Activated naive CD8-positive, alpha-beta T cell (primary cell): ENCODE data around the gene SDF4.
"Not testable (repeated sequence)": the region's sequence is repeated elsewhere in the genome, so short reads cannot be mapped to it uniquely, and the experiment has no call there.

Experiments
- H3K27ac Mint-ChIP-seq: one replicate; pipeline ENCODE4 v1.8.0; 2021; ENCODE audit warnings: mixed read lengths
- H3K27me3 Mint-ChIP-seq: one replicate; pipeline ENCODE4 v1.8.0; 2021; ENCODE audit warnings: mixed read lengths
- H3K36me3 Mint-ChIP-seq: one replicate; pipeline ENCODE4 v1.8.0; 2021; ENCODE audit warnings: mixed read lengths
- H3K4me1 Mint-ChIP-seq: one replicate; pipeline ENCODE4 v1.8.0; 2021; ENCODE audit warnings: low read depth, mixed read lengths
- H3K4me3 Mint-ChIP-seq: one replicate; pipeline ENCODE4 v1.8.0; 2021; ENCODE audit warnings: mild to moderate bottlenecking, mixed read lengths
- H3K9me3 Mint-ChIP-seq: one replicate; pipeline ENCODE4 v1.8.0; 2021; ENCODE audit warnings: low read depth, mixed read lengths

The SDF4 gene

DNA sequence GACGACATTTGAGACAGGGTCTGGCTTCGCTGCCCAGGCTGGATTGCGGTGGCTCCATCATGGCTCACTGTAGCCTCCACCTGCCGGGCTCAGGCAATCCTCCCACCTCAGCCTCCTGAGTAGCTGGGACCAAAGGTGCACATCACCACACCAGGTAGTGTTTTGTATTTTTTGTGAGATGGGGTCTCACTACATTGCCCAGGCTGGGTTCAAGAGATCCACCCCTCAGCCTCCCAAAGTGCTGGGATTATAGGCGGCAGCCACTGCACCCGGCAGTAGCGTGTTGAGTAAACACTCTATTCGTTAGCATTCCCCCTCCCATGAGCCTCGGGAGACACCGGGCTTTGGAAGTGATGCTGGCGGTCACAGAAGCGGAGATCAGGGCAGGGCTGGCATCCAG is 21.5 kb upstream of the SDF4 start:
- no peaks in the 10 kb centered on the region for H3K27me3 Mint-ChIP-seq
- no peaks in the 10 kb centered on the region for H3K9me3 Mint-ChIP-seq
- H3K4me1 Mint-ChIP-seq: peaks cover 16% of the 10 kb centered on the region
- no peak overlapping the region for H3K27ac Mint-ChIP-seq
- no peak overlapping the region for H3K4me3 Mint-ChIP-seq
- no peaks in the 10 kb centered on the region for H3K36me3 Mint-ChIP-seq

DNA sequence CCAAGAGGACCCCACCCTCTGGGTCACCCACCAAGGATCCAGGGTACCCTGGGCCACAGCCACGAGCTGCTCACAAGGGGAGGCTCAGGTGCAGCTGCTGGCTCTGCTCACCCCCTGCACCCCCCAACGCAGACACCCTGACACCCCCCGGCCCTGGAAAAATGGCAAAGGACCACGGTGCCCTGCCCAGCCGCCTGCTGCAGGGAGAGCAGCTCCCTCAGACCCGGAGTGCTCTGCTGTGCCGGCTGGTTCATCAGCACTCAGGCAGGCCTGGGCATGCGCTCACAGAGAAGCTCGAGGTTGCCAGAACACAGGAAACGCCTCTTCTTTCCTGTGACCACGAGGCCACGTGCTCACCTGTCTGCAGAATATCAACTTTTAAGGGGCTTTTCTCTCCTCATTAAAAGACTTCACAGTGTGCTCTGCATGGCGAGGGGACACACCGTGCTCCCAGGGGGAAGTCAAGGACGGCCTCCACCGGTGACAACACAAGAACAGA is 19.0 kb upstream of the SDF4 start:
- Mint-ChIP-seq H3K27ac (peak overlapping the region; percentile 94), H3K4me3 (peak overlapping the region; percentile 61), H3K9me3 (no peaks in the 10 kb centered on the region), H3K4me1 (peaks cover 13% of the 10 kb centered on the region), H3K27me3 (no peaks in the 10 kb centered on the region), H3K36me3 (no peaks in the 10 kb centered on the region)

DNA sequence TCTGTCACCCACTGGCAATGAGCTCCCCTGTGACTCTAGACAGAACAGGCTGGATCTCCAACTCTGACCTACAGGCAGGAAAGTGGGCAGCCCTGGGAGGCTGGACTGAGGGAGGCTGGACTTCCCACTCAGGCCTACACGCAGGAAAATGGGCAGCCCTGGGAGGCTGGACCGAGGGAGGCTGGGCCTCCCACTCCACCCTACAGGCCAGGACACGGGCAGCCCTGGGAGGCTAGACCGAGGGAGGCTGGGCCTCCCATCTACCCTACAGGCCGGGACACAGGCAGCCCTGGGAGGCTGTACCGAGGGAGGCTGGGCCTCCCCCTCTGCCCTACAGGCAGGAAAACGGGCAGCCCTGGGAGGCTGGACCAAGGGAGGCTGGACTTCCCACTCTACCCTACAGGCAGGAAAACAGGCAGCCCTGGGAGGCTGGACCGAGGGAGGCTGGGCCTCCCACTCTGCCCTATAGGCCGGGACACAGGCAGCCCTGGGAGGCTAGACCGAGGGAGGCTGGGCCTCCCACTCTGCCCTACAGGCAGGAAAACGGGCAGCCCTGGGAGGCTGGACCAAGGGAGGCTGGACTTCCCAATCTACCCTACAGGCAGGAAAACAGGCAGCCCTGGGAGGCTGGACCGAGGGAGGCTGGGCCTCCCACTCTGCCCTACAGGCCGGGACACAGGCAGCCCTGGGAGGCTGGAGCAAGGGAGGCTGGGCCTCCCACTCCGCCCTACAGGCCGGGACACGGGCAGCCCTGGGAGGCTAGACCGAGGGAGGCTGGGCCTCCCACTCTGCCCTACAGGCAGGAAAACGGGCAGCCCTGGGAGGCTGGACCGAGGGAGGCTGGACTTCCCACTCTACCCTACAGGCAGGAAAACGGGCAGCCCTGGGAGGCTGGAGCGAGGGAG is 16.5 kb upstream of the SDF4 start:
- not testable (repeated sequence) for H3K36me3 Mint-ChIP-seq, H3K4me3 Mint-ChIP-seq, H3K27ac Mint-ChIP-seq, H3K9me3 Mint-ChIP-seq, H3K27me3 Mint-ChIP-seq
- peaks cover 13% of the 10 kb centered on the region for H3K4me1 Mint-ChIP-seq

DNA sequence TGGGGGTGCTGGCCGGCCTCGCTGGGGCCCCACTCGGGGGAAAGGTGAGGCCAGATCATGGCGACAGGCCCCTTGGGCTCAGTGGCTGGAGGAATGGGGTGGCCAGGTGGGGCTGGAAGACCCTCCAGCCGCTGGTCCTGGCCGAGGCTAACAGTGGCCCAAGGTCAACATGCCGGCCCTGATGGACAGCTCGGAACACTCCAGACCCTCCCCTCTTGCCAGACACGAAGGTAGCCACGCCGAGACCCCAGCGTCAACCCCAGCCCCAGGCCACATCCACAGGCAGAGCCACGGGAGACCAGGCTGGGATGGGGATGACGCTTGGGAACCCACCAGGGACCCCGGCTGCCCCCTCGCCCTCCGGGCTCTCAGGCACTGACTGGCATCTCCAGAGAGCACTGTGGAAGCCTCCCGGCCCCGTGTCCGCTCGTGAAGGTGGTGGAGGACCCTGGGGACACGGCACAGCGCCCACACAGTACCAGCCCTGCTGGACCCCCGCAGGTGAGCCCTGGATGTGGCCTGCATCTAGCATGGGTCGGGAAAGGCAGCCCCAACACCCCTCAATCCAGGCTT is 15.6 kb upstream of the SDF4 start:
- H3K36me3 Mint-ChIP-seq: no peaks in the 10 kb centered on the region
- H3K4me1 Mint-ChIP-seq: peaks cover 12% of the 10 kb centered on the region
- no peaks in the 10 kb centered on the region for H3K27me3 Mint-ChIP-seq
- no peak overlapping the region for H3K4me3 Mint-ChIP-seq
- no peaks in the 10 kb centered on the region for H3K9me3 Mint-ChIP-seq
- H3K27ac Mint-ChIP-seq: no peak overlapping the region

DNA sequence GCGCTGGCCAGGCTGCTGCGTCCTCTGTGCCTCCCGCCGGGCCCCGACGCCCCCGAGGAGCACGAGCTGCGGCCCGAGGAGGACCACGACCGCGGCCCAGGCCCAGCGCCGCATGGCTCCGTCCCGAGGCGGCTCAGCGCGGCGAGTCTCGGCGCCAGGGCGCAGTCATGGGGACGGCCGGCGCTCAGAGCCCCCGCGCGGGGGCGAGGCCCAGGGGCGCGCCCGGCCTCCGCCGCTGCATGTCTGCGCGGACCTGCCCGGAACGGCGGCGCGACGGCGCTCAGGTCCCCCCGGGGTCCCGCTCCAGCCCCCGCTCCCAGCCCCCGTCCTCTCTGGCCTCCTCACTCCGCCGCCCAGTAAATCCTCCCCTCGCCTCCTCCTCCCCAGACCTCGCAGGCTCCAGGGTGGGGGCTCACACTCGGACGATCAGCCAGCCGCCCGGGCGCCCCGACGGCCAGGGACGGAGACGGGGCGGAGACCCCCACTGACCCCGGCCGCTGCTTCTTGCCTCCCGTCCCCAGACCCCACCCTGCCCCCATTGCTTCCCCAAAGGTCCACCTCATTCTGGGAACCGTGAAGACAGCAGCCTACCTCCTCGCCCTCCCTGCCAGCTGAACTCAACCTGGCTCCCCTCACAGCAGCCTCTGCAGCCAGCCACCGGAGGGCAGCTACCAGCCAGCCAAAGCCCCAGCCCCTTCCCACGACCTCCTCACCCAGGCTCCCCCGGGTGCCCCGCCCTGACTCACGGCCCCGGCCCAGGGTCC is 15.0 kb upstream of the SDF4 start, which contains the start of gene C1QTNF12:
C1QTNF12 (minus strand) TSS at position 146 of the 764 bp plus-strand sequence; CDS start at position 114, 32 bp downstream.
- no peak within 1 kb of the TSS for H3K4me3 Mint-ChIP-seq
- H3K27me3 Mint-ChIP-seq: no peaks in the 10 kb centered on the region
- no peaks in the 10 kb centered on the region for H3K9me3 Mint-ChIP-seq
- no peaks in the 10 kb centered on the region for H3K36me3 Mint-ChIP-seq
- H3K27ac Mint-ChIP-seq: no peak within 1 kb of the TSS
- peaks cover 12% of the 10 kb centered on the region for H3K4me1 Mint-ChIP-seq

DNA sequence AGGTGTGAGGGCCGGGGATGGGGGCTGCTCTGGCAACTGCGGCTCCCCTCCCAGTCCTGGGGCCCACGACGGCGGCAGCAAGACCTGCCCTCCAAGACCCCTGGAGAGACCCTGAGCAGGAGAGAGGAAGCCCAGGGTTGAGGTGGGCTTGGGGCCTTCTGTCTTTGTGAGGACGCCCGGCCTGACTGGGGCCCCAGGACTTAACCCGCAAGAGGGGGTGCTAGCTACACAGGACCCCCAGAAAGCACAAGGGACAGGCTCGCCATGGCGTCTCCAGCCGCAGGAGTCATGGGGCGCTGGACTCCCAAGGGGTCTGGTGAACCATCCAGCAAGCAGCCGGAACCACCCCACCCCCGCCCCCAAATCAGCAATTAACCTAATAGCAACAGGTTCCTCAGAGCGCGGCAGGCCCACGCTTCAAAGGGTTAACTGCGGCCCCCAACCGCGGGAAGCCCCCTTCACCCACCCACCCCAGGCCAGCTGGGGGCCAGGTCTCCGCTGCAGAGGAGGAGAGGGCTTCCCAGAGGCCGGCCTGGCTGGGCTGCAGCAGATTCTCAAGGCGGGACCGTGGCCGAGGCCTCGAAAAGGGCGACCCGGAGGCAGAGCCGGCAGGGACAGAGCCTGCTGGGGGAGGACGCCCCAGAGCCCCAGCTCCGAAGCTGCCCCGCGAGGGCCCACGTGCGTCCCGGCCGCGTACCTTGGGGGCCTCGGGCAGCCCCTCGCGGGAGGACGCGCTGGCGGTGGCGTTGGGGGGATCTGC is 14.2 kb upstream of the SDF4 start:
- Mint-ChIP-seq H3K9me3 (no peaks in the 10 kb centered on the region), H3K4me3 (no peak overlapping the region)

DNA sequence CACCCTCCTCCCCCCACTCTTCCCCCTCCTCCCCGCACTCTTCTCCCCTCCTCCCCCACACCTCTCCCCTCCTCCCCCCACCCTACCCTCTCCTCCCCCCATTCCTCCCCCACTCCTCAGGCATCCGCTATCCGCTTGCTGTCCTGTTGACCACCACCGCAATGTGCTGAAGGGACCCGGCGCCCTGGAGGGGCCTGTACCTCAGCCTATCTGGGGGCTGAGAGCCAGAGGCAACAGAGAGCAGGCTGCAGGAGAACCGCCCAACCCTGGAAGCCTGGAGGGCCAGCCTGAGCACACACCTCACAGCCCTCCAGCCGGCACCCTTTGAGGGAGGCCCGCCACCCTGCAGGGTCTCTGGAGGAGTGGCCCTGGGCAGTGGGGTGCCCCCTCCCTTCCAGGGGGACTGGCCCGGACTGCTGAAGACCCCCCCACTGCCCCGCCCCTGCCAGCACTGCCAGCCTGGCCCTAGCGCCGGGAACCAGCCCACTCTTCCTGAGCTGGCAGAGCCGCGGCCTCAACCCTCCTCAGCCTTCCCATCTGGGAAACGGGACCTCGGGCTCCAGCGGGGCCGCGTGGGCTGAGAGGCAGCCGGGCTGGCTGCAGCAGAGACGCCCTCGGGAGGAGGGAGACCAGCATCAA is 13.5 kb upstream of the SDF4 start:
- Mint-ChIP-seq H3K27me3 (no peaks in the 10 kb centered on the region), H3K27ac (no peak overlapping the region), H3K4me1 (peaks cover 7% of the 10 kb centered on the region), H3K4me3 (no peak overlapping the region), H3K9me3 (no peaks in the 10 kb centered on the region), H3K36me3 (no peaks in the 10 kb centered on the region)

More for the DNA sequence above, 14.2 kb upstream of the SDF4 start:
- Mint-ChIP-seq H3K27ac (no peak overlapping the region), H3K36me3 (no peaks in the 10 kb centered on the region), H3K27me3 (no peaks in the 10 kb centered on the region), H3K4me1 (peaks cover 10% of the 10 kb centered on the region)

DNA sequence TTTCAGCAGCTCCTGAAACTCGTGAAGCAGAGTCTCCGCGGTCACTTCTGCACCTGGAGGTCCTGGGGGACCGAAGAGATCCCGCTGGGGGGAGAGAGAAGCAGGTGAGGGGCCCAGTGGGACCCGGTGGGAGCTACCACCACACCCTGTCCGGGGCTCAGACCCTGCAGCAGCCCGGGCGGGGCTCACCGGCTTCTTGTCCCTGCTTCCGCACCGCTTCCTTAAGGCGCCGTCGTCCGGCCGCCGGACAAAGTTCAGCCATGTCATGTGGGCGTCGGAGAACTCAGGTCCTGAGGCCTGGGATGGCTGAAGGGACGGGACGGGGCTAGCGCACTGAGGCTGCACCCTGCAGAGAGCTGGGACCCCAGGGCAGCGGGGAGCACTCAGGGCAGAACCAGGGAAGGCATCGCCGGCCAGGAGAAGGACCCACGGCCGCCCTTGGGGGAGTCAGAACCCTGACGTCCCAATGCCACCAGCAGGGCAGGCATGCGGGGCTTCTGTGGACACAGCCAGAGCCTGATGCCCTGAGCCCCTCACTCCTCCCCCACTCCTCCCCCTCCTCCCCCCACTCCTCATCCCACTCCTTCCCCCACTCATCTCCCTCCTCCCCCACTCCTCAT is 12.5 kb upstream of the SDF4 start:
- Mint-ChIP-seq H3K27me3 (no peaks in the 10 kb centered on the region), H3K9me3 (no peaks in the 10 kb centered on the region), H3K27ac (no peak overlapping the region), H3K4me1 (no peaks in the 10 kb centered on the region), H3K4me3 (no peak overlapping the region), H3K36me3 (no peaks in the 10 kb centered on the region)

DNA sequence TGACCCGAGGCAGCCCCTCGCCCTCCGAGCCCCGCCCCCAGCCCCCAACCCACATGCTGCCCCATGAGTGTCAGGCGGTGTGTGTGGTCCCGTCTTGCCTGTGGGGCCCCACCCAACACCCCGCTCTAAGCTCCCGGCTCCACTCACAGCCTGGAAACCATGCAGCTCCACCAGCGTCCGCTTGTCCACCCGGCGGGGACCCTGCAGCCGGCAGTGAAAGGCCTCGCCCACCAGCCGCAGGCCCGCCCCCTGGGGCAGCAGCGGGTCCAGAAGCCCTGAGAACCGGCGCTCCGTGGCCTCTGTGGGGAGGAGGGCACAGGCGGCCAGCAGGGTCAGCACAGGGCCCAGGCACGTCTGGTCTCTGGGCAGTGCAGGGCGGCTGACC is 12.0 kb upstream of the SDF4 start:
- H3K36me3 Mint-ChIP-seq: no peaks in the 10 kb centered on the region
- no peak overlapping the region for H3K4me3 Mint-ChIP-seq
- H3K9me3 Mint-ChIP-seq: no peaks in the 10 kb centered on the region
- no peak overlapping the region for H3K27ac Mint-ChIP-seq
- H3K27me3 Mint-ChIP-seq: no peaks in the 10 kb centered on the region
- H3K4me1 Mint-ChIP-seq: no peaks in the 10 kb centered on the region

DNA sequence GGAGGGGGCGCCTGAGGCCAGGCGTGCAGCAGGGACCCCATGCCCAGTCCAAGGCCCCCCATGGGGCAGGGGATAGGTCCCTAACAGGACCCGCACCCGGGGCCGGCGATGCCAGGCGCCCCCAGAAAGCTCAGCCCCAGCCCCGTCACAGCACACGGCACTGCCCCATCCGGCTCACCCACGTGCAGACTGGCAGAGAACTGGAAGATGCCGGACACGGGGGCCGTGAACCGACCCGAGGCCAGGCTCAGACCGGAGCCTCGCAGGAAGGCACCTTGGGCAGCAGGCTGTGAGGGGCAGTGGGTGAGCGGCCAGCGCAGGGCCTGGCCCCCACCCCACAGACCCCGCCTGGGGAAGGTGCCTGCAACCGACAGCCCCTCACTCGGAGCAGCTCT is 11.5 kb upstream of the SDF4 start:
- Mint-ChIP-seq H3K9me3 (no peaks in the 10 kb centered on the region), H3K27ac (no peak overlapping the region), H3K4me1 (no peaks in the 10 kb centered on the region), H3K27me3 (no peaks in the 10 kb centered on the region), H3K36me3 (no peaks in the 10 kb centered on the region), H3K4me3 (no peak overlapping the region)

DNA sequence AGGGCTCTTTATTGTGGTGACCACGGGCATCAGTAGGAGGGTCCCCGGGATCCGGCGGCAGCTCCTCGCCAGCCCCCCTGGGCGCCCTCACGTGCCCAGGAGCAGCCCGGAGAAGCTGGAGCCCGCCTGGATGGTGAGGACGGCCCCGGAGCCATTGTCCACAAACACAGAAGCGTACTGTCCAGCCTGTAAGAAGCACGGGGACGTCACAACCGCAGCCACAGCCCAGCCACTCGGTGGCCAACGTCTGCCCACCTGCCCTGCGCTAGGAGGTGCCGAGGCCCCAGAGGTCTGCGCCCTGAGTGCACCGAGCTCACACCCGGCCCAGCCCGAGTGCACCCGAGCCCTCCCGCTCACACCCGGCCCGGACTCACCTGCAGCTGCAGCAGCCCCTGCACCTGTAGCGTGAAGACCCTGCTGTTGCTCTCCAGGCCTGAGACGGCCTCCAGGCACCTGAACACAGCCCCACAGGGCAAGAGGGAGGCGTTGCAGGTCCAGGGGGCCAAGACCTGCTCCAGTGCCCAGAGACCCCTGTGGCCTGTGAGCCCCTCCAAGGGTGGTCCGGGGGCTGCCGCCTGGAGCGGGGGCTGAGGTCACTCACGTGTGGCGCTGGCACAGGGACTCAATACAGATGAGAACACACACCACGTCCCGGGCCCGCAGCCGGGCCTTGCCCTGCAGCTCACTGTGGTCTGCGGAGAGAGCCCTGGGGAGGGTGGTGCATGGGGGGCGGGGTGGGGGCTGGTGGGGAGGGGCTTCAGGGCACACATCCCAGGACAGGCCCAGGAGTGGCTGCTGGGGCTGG is 10.9 kb upstream of the SDF4 start:
- Mint-ChIP-seq H3K27ac (no peak overlapping the region), H3K27me3 (no peaks in the 10 kb centered on the region), H3K36me3 (no peaks in the 10 kb centered on the region), H3K4me1 (no peaks in the 10 kb centered on the region), H3K9me3 (no peaks in the 10 kb centered on the region), H3K4me3 (no peak overlapping the region)

DNA sequence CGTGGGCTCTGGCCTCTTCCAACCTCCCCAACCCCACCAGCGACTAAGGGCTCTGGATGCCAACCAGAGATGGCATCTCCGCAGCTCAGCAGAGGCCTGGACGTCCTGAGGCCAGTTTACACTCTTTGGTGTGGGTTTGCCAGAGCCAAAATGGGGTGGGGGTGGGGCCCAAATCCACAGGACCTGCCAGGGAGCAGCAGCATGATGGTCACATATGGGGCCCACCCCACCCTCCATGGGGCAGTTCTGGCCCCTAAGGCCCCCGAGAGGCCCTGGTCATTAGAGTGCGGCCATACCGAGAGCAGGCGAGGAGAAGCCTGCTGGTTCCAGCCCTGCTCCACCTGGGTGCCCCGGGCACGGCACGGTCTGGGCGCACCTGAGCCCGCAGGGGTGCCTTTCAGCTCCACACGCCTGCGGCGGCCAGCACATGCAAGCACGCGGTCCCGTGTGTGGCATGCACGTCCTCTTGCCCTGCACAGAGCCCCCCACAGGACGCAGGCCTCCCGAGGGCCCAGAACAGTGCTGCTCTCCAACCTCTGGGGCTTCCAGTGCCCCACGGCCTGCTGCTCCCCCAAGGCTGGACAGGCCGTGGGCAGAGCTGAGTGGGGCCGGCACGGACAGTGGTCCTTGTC is 9.9 kb upstream of the SDF4 start:
- H3K36me3 Mint-ChIP-seq: no peaks in the 10 kb centered on the region
- H3K27me3 Mint-ChIP-seq: no peaks in the 10 kb centered on the region
- no peaks in the 10 kb centered on the region for H3K9me3 Mint-ChIP-seq
- no peaks in the 10 kb centered on the region for H3K4me1 Mint-ChIP-seq
- H3K27ac Mint-ChIP-seq: no peak overlapping the region
- no peak overlapping the region for H3K4me3 Mint-ChIP-seq
